Cerebellar cortex (tissue), 1 donor: ENCODE measurements around the gene HP1BP3.
A peak's percentile ranks its signal among the peaks of the same experiment; 100 is the strongest.
"Not testable (repeated sequence)": the region's sequence is repeated elsewhere in the genome, so short reads cannot be mapped to it uniquely, and the experiment has no call there.

ENCODE experiments used
- DNase-seq: peaks from one replicate; pipeline ENCODE4 v3.0.0-alpha.2; 2015; ENCODE audit warnings: low spot score

The HP1BP3 gene

DNA sequence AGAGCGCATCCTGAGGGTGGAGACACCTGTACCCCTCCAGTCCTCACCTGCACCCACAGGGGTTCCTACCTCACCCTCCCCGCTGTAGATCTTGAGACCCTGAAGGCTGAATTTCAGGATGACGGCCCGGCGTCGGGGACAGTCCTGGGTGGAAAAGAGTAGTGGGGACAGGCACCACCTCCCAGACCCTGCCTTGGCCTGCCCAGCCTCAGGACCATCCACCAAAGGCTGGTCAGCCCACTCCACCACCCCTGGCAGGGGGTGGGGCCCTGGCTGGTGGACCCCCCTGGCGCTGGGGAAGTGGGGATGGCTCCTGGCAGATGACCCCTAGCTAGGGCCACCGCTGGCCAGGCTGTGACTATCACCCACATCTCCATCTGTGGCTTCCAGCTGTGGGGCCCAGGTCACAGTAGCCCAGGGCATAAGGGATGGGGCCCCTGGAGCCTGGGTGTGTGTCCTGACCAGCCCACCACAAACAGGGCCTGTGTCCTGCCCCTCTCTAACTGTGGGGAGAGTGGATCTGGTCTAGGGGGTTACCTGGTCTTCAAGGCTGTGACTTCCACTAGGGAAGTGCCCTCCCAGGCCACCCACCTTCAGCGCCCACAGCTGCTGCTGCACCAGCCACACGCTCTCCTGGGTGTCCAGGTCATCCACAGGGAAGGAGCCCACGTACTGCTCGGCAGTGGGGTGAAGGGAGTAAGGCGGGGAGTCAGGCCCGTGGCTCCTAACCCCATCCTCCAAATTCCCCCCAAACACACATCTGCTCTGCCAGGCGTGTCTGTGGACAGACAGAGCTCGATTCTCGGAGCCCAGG is 60.0 kb downstream of the HP1BP3 start:
- DNase-seq, result no peak

GRCh38 chr1:20726118-20726911 is 60.8 kb downstream of the HP1BP3 start:
- DNase-seq, result no peak

- DNase-seq, result no peak
These were observed 61.7 kb downstream of the HP1BP3 start for GRCh38 chr1:20725189-20726117.

DNA sequence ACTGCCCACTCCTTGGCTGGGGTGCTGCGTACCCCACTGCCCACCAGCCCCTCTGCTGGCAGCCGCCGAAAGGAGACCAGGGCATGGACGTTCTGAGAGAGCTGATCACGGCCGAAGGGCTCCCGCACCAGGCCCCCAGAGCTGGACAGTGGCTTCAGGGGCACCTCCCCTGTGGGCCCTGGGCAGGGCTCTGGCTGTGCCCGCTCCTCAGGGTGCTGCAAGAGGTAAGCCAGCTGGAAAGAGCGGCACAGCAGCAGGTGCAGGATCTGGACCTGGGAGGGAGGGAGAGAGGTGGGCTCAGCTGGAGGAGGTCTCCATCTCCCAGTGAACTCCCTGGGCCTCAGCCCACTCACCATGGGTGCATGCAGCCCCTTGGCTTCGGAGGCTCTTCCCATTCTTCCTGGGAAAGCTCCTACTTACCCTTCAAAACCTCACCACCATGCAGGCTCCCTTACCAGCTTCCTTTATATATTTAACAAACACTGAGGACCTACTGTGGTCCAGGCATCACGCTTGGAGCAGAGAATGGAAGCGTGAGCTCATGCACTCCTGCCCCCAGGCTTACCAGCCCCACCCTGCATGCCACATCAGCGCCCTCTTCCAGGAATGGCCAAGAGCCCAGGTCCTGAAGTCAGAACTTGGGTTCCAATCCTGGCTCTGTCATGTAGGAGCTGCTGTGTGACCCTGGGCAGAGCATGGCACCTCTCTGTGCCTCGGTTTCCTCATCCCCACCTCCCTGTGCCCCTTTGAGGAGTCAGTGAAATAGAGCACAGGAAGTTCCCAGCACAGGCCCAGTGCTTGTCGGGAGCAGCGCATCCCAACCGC is 62.5 kb downstream of the HP1BP3 start:
- no peak for DNase-seq

GRCh38 chr1:20723537-20724363 is 63.4 kb downstream of the HP1BP3 start:
- DNase-seq, result no peak

DNA sequence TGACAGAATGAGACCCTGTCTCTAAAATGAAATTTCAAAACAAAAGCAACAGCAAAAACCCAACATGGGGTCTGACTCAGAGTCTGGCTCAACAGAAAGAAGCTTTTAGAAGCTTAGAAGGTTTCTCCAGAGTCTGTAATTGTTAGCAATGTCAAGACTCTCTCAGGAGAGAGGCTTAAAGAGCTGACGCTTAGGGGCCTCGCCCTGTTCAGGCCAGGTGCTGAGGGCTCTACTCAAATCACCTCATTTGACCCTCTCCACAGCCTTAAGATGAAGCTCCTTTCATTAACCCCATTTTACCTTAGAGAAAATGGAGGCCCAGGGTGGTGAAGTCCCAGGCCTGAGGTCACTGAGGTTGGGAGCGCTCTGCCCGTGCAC is 64.0 kb downstream of the HP1BP3 start:
- DNase-seq, result no peak

GRCh38 chr1:20721117-20722061 is 65.7 kb downstream of the HP1BP3 start:
- DNase-seq, result no peak

DNA sequence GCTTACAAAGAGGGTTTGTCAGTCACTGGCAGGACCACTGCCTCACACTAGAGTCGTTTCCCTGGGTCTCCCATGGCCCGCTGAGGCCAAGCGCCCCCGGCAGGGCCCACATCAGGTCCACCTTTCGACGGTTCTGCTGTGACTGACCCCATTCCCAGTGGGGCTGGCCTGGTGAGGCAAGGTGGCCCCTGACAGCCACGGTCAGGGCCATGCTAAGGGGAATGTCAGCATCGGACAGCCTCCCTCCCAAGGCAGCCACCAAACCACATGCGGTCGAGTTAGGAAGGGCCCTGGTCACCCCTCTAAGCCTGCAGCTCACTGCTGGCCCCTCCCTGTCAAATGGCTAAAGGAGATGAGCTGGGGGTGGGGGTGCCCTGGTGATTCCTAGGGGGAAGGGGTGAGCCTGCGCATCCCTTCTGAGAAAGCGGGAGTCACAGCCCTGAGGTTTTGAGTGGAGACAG is 66.4 kb downstream of the HP1BP3 start:
- DNase-seq, result no peak

DNA sequence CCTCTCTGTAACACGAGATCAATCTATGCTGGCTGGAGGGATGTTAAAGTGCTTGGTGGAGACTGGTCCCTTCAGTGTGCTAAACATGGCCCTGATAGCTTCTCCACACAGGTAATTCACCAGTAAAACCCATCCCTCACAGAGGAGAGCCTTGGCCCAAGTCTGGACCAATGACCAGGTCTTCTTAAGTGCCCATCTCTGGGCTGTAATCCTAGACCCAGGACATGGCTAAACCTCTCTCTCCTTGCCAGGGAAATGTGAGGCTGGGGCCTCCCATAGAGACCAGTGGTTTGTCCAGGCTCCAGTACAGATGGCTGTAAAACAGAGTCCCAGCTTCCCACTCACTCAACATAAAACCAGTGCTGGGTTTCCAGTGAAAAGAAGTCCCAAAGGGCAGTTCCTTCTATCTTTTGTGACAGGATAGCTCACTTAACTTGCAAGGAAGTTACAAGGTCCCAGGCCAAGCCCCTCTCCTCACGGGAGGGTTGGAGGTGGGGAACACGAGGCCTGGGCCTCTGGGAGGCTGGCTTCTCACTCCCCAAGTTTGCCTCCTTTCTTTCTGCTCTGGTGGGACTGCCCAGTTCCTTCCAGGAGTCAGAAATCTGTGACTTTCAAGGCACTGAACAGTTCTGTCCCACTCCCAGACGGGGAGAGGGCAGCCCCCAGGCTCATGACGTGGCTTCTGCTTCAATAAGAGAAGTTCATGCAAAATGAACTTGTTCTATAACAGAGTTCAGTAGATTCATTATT is 67.1 kb downstream of the HP1BP3 start:
- no peak for DNase-seq

GRCh38 chr1:20719261-20719660 is 67.8 kb downstream of the HP1BP3 start:
- DNase-seq, result no peak

- not testable (repeated sequence) for DNase-seq
These were observed 68.7 kb downstream of the HP1BP3 start for GRCh38 chr1:20718343-20718882.

DNA sequence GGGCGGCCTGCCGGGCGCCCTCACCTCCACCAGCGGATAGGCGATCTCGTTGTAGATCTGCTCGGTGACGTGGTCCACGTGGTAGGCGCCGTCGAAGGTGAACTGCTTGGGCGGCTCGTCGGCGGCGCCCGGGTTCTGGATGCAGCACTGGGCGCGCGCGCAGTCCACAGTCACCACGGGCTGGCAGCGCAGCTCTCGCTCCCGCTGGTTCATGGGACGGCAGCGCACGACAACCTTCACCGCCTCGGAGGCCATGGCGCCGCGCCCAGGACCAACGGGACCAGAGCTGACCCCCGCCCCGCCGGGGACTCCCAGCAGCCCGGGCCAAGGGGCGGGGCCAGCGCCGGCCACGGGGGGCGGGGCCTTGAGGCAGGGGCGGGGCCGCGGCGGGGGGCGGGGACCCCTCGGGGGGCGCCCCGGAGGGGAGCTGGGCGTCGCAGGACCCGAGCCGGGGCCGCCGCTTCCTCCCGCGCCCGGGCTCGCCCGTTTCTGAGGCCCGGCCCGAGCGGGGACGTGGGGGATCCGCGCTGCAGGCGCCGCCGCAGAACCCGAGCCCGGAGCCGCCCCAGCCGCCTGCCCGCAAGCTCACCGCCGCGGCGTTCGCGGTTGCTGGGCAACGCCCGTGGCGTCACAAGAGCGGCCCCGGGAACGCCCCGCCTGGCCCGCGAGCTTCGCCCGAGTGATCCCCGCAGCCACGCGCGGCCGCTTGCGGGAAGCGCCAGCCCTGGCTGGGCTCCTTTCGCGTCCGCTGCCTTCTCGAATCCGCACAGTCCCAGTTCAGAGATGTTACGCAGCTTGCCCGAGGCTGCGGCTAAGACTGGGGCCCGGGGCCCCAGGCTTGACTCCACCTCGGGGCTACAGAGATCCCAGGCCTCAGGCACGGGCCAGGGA is 69.4 kb downstream of the HP1BP3 start, which contains the start of gene KIF17:
TSS of gene KIF17 (minus strand) at position 556 of the 891 bp plus-strand sequence. CDS start at position 255, 301 bp downstream.
- peak; percentile 53 for DNase-seq

- no peak for DNase-seq
These were observed 70.9 kb downstream of the HP1BP3 start for GRCh38 chr1:20716232-20716631.

GRCh38 chr1:20715406-20715805 is 71.7 kb downstream of the HP1BP3 start:
- DNase-seq, result no peak

DNA sequence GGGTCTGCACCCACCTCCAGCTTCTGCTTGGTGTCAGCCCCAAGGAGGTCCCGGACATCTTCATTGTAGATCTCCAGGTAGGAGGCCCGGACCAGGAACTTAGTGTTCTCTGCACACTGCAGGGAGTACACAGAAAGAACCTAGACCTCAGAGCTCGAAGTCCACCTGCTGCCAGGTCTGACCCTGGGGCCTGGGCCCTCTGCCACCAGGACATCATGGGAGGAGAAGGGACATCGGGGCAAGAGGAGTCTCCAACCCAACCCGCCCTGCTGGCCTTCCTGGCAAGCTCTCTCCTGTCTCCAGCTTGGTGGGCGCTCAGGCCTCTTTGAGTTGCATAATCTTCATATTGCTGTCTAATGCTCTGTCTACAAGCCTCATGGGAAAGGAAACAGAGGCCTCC is 73.7 kb downstream of the HP1BP3 start:
- DNase-seq, result no peak

GRCh38 chr1:20712215-20712577 is 74.9 kb downstream of the HP1BP3 start:
- no peak for DNase-seq
